ENCODE results near the gene FCHSD2.
"Not testable (repeated sequence)": the region's sequence is repeated elsewhere in the genome, so short reads cannot be mapped to it uniquely, and the experiment has no call there.

FCHSD2 gene

DNA sequence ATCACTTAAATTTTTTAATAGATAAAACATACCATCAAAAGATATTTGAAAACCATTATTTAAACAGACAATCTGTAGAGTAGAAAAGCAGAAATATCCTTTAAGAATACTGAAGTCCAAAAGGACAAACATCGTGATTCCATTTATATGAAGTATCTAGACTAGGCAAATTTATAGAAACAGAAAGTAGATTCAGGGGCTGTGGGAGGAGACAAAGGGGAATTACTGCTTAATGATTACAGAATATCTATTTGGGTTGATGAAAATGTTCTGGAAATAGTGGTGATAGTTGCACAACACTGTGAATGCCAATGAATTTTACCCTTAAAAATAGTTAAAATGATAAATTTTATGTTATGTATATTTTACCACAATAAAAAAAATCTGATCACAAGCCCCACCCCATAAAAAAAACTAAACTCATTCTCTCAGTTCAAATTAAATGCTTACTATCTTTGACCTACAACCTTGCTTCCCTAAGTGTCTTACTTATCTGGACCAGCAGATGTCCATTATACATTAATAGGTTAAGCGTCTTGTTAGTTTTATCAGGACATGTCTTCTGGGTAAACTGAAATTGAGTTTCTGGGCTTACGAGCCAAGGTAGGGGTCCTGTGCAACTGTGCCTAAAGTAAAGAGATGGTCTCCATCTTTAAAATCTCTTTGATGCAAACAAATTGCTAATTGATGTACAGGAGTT is 86.3 kb downstream of the FCHSD2 start:
- DNase-seq, result peak; percentile 88

GRCh38 chr11:73055002-73055401 is 87.1 kb downstream of the FCHSD2 start:
- no peak for DNase-seq

- DNase-seq, result no peak
Measured at GRCh38 chr11:73053964-73054363, 88.2 kb downstream of the FCHSD2 start.

- no peak for DNase-seq
Measured at GRCh38 chr11:73048446-73048845, 93.7 kb downstream of the FCHSD2 start.

DNA sequence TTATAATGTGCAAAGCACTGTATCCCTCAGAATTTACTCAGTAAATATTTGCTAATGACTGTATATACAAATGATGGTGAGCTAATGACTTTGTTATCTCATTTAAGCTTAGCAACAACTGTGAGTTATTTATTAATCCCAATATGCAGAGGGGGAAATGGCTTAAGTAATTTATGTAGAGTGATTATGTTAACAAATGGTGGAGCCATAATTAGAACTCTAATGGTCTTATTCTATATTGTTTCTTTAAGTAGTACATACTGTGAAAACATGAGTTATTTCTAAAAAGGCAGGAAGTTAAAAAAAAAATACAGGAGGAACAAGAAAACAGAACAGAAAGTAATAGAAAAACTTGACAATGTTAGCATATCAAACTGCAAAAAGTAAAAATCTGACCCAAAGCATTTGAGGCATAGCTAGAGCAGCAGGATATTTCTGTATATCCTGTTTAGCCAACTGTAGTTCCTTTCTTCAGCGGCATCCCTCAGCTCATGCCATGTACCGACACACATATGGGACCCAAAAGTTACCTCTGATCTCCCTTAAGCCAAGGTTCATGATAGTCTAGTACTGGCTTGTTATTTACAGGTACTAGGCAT is 94.2 kb downstream of the FCHSD2 start:
- peak; percentile 61 for DNase-seq

- DNase-seq, result no peak
Measured at GRCh38 chr11:73040046-73040445, 102.1 kb downstream of the FCHSD2 start.

DNA sequence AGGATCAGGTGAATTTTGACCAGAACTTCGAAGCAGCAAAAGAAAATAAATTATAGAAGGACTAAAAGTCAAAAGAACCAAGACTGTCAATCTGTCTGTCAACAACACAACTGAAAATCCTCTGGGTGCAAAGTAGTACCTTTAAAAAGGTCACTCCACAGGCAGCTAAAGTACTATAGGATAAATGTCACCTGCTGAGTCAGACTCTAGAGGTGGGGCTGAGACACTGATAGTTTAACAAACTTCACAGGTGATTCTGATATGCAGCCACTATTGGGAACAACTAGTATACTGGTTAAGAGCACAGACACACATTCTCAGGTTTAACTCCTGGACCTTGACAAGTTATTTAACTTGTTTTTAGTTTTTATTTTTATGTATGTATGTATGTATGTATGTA is 107.3 kb downstream of the FCHSD2 start:
- no peak for DNase-seq

GRCh38 chr11:73034331-73034730 is 107.8 kb downstream of the FCHSD2 start:
- DNase-seq, result no peak

DNA sequence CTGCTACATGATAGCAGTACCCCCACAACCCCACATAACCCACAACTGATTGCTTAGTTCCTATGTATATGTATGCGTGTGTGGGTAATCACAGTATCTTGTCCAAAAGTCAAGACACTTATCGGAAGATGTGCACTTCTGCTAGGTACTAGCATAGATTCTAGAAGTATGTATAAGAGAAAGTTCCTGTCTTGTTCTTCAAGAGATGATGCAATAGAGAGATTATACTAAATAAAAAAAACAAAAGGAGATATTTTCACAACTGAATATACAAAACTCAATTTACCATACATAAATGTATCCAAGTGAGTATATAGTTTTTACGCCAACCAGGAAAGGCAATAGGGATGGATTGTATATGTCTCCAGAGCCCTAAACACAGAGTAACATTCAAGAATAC is 112.0 kb downstream of the FCHSD2 start:
- no peak for DNase-seq

DNA sequence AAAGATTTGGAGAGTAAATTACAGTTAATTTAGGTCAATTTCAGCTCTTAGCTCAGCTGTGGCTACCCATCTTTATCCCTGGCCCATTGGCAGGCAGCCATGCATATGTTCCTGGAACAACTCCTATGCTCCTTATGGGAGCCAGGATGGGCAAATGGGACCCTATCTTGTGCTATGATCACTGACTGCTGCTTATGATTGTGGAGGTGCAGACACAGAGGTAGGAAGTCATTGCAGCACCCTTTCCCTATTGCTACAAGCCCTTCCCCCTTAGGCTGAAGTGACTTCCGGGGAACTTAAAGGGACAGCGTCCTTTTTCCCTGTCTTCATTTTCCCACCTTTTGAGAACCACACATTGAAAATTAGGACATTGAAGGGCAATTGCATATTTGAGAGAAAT is 112.7 kb downstream of the FCHSD2 start:
- no peak for DNase-seq

DNA sequence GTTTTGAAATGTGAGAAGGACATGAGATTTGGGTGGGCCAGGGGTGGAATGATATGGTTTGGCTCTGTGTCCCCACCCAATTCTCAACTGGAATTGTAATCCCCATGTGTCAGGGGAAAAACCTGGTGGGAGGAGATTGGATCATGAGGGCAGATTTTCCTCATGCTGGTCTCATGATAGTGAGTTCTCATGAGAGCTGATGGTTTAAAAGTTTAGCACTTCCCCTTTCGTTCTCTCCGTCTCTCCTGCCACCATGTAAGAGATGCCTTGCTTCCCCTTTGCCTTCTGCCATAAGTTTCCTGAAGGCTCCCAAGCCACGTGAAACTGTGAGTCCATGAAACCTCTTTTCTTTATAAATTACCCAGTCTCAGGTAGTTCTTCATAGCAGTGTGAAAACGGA is 113.5 kb downstream of the FCHSD2 start:
- DNase-seq, result peak; percentile 95

GRCh38 chr11:73027840-73028239 is 114.3 kb downstream of the FCHSD2 start:
- not testable (repeated sequence) for DNase-seq

GRCh38 chr11:73024639-73025038 is 117.5 kb downstream of the FCHSD2 start:
- DNase-seq, result no peak

GRCh38 chr11:73019996-73020395 is 122.1 kb downstream of the FCHSD2 start:
- no peak for DNase-seq

DNA sequence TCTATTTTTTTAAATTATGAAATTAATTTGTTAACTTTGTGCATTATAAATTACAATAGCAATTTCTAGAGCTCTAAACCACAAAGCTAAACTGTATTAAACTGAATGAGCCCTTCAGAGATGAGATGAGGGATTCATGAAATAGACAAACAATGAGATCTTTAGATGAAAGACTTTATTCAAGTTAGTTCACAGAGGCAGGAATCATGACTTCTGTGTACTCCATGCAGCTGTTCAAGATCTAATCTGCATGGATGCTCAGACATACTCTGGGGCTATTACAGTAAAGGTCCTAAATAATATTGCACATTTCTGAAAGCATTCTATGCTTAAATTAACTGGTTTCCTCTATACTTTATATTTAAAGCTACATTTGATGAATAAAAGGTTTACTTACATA is 122.7 kb downstream of the FCHSD2 start:
- no peak for DNase-seq

DNA sequence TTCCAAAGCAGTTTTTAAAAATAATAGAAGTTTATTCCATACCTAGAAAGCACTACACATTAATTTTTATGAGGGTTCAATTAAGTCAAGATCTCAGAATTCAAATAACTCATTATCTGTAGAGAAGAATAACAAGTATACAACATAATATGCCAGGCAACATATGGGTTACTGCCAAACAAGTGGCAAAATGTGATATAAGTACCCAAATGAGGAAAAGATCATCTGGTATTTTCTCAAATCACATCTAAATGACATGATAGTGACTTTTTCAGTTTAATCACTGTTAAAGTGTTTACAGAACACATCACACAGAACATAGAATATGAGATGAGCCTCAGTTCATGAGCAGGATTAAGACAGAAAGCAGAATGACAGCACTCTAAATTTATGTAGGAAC is 123.3 kb downstream of the FCHSD2 start:
- DNase-seq, result no peak

GRCh38 chr11:73017024-73017751 is 124.9 kb downstream of the FCHSD2 start:
- DNase-seq, result peak; percentile 18

- no peak for DNase-seq
Measured at GRCh38 chr11:73013021-73013420, 129.1 kb downstream of the FCHSD2 start.

- DNase-seq, result no peak
Measured at GRCh38 chr11:73012121-73012863, 129.8 kb downstream of the FCHSD2 start.

GRCh38 chr11:73011126-73011817 is 130.8 kb downstream of the FCHSD2 start:
- DNase-seq, result no peak

GRCh38 chr11:73009972-73010371 is 132.1 kb downstream of the FCHSD2 start:
- DNase-seq, result no peak

GRCh38 chr11:73004088-73004487 is 138.0 kb downstream of the FCHSD2 start:
- no peak for DNase-seq

GRCh38 chr11:73003088-73003487 is 139.0 kb downstream of the FCHSD2 start:
- no peak for DNase-seq
